BJ (cell line): ENCODE data around the gene ERGIC1. TPM values are rescaled to one million over a fixed set of nuclear protein-coding genes. Genes with fewer than 3 reads are reported as not detected.

ENCODE experiments used
- CTCF ChIA-PET: fragments of 350-600 bp; formaldehyde crosslinking; extraction: SDS; loops from one replicate; lab custom pipeline; 2021; ENCODE audit warnings: antibody characterized with exemption, inconsistent platforms; lab: Yijun Ruan, JAX
- POLR2A ChIA-PET: fragments of 300-600 bp; sonication (Branson Sonifier 250); formaldehyde crosslinking; extraction: SDS; loops from one replicate; lab custom pipeline; 2021; ENCODE audit warnings: antibody characterized with exemption; lab: Charles Lee
- DNase-seq: peaks from one replicate; pipeline ENCODE4 v3.0.0-alpha.2; 2011; ENCODE audit warnings: low read depth
- H3K27me3 ChIP-seq: 2 replicates; pipeline ENCODE4 v1.6.0; 2011; ENCODE audit warnings: low read length; ENCODE audit not compliant: control insufficient read depth, insufficient read depth
- H3K36me3 ChIP-seq: 2 replicates; pipeline ENCODE4 v1.5.1; 2011; ENCODE audit warnings: low read length; ENCODE audit not compliant: control insufficient read depth, insufficient read depth
- H3K4me3 ChIP-seq: 2 replicates; pipeline ENCODE4 v1.5.1; 2011; ENCODE audit warnings: low read depth, mild to moderate bottlenecking, control low read depth, low read length
- polyA plus RNA-seq: library from polyadenylated mRNA; depleted of rRNA; stranded (reverse); fragments of >200 nt; gene quantifications from 2 replicates; pipeline ENCODE4 v1.2.3, GENCODE V29; 2011
- TF ChIP-seq, protein P1 (sequence below): IDR thresholded peaks from 2 replicates; pipeline ENCODE4 v1.5.1; 2011; ENCODE audit warnings: low read depth, mild to moderate bottlenecking, control low read depth, inconsistent platforms, low read length, moderate library complexity; ENCODE audit not compliant: insufficient read depth

The ERGIC1 gene
- polyA plus RNA-seq, 1 experiment, result 216 TPM

DNA sequence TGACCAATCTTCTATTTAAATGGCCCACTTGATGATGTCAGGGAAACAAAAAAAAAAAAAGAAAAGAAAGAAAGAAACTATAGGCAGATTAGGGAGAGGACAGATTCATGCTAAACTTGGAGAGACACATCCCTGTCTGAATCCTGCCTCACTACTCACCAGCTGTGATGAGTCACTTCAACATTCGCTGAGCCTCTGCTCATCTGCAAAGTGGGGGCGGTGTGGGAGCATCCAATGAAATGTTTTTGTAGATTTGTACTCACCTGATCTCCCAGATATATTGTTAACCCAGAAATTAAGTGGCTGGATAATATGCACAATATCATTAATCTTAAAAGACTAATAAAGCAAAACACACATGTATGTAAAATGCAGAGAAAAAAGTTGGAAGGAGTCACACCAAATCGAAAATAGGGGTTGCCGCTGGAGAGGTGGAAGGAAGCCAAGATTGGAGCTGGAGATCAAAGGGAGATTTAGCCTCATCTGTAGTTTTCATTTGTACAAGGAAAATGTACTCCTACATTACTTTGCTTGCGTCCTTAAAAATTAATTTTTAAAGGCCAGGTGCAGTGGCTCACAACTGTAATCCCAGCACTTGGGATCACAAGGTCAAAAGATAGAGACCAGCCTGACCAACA lies 17.0 kb upstream of the ERGIC1 start:
- H3K4me3 ChIP-seq, result no peak overlapping the region
- ChIA-PET CTCF (interaction anchor here (1.5 kb wide), 1 partner anchor 13 kb away, joined by 5 read pairs; no protein-coding TSS in a partner anchor), POLR2A (no interaction called here)
- H3K27me3 ChIP-seq, result no peaks in the 10 kb centered on the region
- TF ChIP-seq, protein P1, sequence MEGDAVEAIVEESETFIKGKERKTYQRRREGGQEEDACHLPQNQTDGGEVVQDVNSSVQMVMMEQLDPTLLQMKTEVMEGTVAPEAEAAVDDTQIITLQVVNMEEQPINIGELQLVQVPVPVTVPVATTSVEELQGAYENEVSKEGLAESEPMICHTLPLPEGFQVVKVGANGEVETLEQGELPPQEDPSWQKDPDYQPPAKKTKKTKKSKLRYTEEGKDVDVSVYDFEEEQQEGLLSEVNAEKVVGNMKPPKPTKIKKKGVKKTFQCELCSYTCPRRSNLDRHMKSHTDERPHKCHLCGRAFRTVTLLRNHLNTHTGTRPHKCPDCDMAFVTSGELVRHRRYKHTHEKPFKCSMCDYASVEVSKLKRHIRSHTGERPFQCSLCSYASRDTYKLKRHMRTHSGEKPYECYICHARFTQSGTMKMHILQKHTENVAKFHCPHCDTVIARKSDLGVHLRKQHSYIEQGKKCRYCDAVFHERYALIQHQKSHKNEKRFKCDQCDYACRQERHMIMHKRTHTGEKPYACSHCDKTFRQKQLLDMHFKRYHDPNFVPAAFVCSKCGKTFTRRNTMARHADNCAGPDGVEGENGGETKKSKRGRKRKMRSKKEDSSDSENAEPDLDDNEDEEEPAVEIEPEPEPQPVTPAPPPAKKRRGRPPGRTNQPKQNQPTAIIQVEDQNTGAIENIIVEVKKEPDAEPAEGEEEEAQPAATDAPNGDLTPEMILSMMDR, result no peak
- peak; percentile 29 for DNase-seq
- no peaks in the 10 kb centered on the region for H3K36me3 ChIP-seq

DNA sequence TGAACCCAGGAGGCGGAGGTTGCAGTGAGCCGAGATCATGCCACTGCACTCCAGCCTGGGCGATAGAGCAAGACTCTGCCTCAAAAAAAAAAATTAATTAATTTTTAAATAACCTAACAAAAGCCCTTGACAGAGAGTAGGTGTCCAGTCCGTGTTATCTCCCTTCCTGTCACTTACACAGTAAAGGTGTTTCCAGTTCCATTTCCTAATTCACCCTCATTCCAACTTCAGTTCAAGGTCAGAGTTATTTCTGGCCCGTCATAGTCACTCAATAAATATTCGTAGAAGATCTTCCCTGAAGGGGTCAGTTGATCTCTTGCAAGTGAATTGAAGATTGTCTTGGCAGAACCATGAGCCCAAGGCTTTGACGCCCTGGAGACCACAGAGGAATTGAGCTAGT lies 16.4 kb upstream of the ERGIC1 start:
- no peak for DNase-seq
- H3K36me3 ChIP-seq, result no peaks in the 10 kb centered on the region

DNA sequence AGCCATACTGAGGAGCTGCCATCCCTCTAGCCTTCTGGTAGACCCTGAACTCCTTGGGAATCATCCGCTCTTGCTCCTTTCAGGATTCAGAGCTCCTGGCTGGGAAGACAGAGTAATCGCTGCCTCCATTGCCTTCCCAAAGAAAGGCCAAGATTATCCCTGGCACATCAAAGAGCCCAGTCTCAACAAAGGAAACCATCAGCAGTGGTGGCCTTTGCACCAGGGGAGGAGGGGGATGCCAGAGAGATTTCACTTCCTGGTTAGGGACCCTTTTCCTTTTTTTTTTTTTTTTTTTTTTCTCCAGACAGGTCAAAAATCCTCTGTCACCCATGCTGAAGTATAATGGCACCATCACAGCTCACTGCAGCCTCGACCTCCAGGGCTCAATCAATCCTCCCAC lies 16.0 kb upstream of the ERGIC1 start:
- H3K36me3 ChIP-seq, result no peaks in the 10 kb centered on the region
- no peak for DNase-seq
- no peak overlapping the region for H3K4me3 ChIP-seq
- no peaks in the 10 kb centered on the region for H3K27me3 ChIP-seq
- ChIA-PET CTCF (interaction anchor here (1.5 kb wide), 1 partner anchor 12 kb away, joined by 5 read pairs; no protein-coding TSS in a partner anchor), POLR2A (no interaction called here)
- TF ChIP-seq, protein P1, result no peak

More for the DNA sequence above, 16.4 kb upstream of the ERGIC1 start:
- Histone ChIP-seq H3K27me3 (no peaks in the 10 kb centered on the region), H3K4me3 (no peak overlapping the region)
- ChIA-PET CTCF (interaction anchor here (1.5 kb wide), 1 partner anchor 13 kb away, joined by 5 read pairs; no protein-coding TSS in a partner anchor), POLR2A (no interaction called here)
- TF ChIP-seq, protein P1, result no peak

DNA sequence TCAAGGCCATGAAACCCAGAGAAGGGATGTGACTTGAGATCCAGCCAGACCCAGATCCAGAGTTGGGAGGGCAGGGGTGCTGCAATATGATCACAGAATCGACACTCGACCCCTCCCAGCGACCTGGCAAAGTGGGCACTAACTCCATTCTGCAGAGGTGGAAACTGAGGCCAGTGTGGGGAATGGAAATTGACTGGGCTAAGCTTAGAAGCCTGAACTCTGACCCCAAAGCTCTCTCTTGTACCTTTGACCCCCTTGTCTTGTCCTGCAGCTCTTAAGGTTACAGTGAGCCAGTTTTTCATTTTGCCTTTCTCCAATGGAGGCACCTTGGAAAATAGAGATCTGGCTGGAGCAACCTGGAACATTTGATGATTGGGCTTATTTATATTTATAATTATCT lies 14.5 kb upstream of the ERGIC1 start:
- TF ChIP-seq, protein P1, result no peak
- CTCF ChIA-PET, result no interaction called here
- Histone ChIP-seq H3K36me3 (no peaks in the 10 kb centered on the region), H3K27me3 (no peaks in the 10 kb centered on the region), H3K4me3 (no peak overlapping the region)
- no peak for DNase-seq
- POLR2A ChIA-PET, result no interaction called here

DNA sequence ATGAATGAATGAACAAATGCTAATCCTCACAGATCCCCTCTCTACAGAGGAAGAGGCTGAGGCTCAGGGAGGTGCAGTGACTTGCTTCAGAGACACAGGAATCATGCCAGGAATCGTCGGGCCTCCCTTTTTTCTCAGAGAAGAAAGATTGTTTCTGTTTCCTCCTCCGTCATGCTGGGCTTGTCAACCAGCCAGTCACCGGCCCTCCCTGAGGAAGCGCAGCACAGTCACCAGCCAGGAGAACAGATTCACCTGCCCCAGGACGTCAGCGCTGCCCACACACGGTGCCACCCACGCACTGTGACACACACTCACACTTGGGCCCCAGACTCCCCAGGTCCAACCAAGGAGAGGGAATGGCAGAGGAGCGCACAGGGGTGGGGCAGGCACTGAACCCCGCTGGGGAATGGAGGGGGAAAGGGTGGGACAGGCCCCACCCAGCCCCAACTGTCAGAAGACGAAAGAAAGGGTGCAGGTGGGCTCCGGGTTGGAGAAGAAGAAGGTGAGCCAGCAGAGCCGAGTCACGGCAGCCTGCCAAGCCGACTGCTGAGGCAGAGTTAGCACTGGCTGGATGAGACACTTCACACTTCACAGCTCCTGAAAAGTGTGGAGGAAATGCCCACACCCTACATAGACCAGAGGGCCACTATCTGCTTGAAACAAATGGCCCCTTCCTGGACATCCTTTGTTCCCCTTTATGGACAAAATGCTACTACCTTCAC lies 13.8 kb upstream of the ERGIC1 start:
- Histone ChIP-seq H3K36me3 (no peaks in the 10 kb centered on the region), H3K4me3 (no peak overlapping the region), H3K27me3 (no peaks in the 10 kb centered on the region)
- CTCF ChIA-PET, result interaction anchor here (1.1 kb wide), 1 partner anchor 15 kb away, joined by 3 read pairs; no protein-coding TSS in a partner anchor
- TF ChIP-seq, protein P1, result no peak
- DNase-seq, result no peak
- POLR2A ChIA-PET, result no interaction called here
